PFSK-1 (cell line): ENCODE data around the gene NT5DC1.

Source experiments
- POLR2AphosphoS5 ChIP-seq: IDR thresholded peaks from 2 replicates; pipeline ENCODE4 v1.6.1; 2012; ENCODE audit warnings: low read depth, mild to moderate bottlenecking, control low read depth, low read length, moderate library complexity
- REST ChIP-seq, 2 experiments: IDR thresholded peaks; 2 replicates each; pipeline versions ENCODE4 v1.6.1 to v1.8.0; 2011 to 2012; ENCODE audit warnings: low read depth in 2 of 2, low read length in 2 of 2, control low read depth in 1 of 2, inconsistent platforms in 1 of 2, mild to moderate bottlenecking in 1 of 2, moderate library complexity in 1 of 2; ENCODE audit not compliant: insufficient read depth in 1 of 2
- SIN3A ChIP-seq: IDR thresholded peaks from 2 replicates; pipeline ENCODE4 v1.6.1; 2012; ENCODE audit warnings: mild to moderate bottlenecking, low read length, moderate library complexity, borderline replicate concordance; ENCODE audit not compliant: insufficient read depth

GRCh38 chr6:116234689-116235088, 134.0 kb downstream of the NT5DC1 start:
- TF ChIP-seq REST (IDR thresholded peaks at IDR 0.05; ENCODE audit: insufficient read depth in 1 of 2, low read depth in 2 of 2, low read length in 2 of 2) (no peak), SIN3A (no peak), POLR2AphosphoS5 (no peak)
